HEK293 (cell line): ENCODE data around the gene FAM168A.

Source experiments
- GLI4 ChIP-seq: fragments of 450-650 bp; formaldehyde crosslinking; IDR thresholded peaks from 2 replicates; pipeline ENCODE4 v1.5.1; 2016; ENCODE audit warnings: missing biosample characterization, missing genetic modification characterization
- SALL2 ChIP-seq: fragments of 450-650 bp; formaldehyde crosslinking; IDR thresholded peaks from 2 replicates; pipeline ENCODE4 v1.5.0; 2017; ENCODE audit warnings: missing biosample characterization, mild to moderate bottlenecking, missing genetic modification characterization, borderline replicate concordance
- YY1 ChIP-seq: fragments of 450-650 bp; formaldehyde crosslinking; IDR thresholded peaks from 2 replicates; pipeline ENCODE4 v1.5.1; 2018; ENCODE audit warnings: missing biosample characterization, missing genetic modification characterization
- ZBTB8A ChIP-seq: fragments of 450-650 bp; formaldehyde crosslinking; IDR thresholded peaks from 2 replicates; pipeline ENCODE4 v1.5.1; 2016; ENCODE audit warnings: missing biosample characterization, missing genetic modification characterization
- ZFP3 ChIP-seq: fragments of 450-650 bp; formaldehyde crosslinking; IDR thresholded peaks from 2 replicates; pipeline ENCODE4 v1.5.1; 2016; ENCODE audit warnings: low read depth, missing biosample characterization, missing genetic modification characterization
- ZNF335 ChIP-seq: fragments of 450-650 bp; formaldehyde crosslinking; conservative IDR thresholded peaks from 2 replicates; pipeline ENCODE4 v1.5.1; 2016; ENCODE audit warnings: missing biosample characterization, missing genetic modification characterization
- ZNF558 ChIP-seq: fragments of 450-650 bp; formaldehyde crosslinking; IDR thresholded peaks from 2 replicates; pipeline ENCODE4 v1.5.1; 2016; ENCODE audit warnings: missing biosample characterization, missing genetic modification characterization
- ZNF600 ChIP-seq: fragments of 450-650 bp; formaldehyde crosslinking; IDR thresholded peaks from 2 replicates; pipeline ENCODE4 v1.5.1; 2016; ENCODE audit warnings: missing biosample characterization, missing genetic modification characterization
- TF ChIP-seq, protein P1 (sequence below): fragments of 450-650 bp; formaldehyde crosslinking; IDR thresholded peaks from 2 replicates; pipeline ENCODE4 v1.5.1; 2016; ENCODE audit warnings: missing biosample characterization, missing genetic modification characterization, low read depth
- TF ChIP-seq, protein P2 (sequence below): fragments of 450-650 bp; formaldehyde crosslinking; IDR thresholded peaks from 2 replicates; pipeline ENCODE4 v1.5.1; 2016; ENCODE audit warnings: missing biosample characterization, missing genetic modification characterization

DNA sequence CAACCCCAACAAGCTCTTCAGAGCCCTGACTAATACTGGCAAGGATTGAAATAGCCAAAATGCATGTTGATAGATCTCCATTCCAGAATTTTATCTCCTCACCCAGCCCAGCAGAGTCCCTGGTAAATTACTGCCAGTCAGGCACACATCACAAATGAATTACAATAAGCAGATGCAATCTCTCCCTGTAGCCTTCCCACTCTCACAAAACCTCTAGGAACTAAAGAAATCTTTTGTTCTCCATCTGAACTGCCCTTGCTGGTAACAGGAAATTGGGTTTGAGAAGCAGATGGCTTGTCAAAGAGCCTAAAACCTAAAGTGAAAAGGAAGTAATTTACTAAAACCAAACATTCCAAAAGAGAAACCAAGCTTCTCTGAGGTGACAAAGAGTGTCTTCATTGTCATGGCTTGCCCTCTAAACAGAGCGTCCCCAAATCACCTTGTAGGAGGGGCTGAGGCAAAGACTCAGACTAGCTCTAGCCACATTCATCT, 59.5 kb downstream of the FAM168A start:
- TF ChIP-seq, protein P1, sequence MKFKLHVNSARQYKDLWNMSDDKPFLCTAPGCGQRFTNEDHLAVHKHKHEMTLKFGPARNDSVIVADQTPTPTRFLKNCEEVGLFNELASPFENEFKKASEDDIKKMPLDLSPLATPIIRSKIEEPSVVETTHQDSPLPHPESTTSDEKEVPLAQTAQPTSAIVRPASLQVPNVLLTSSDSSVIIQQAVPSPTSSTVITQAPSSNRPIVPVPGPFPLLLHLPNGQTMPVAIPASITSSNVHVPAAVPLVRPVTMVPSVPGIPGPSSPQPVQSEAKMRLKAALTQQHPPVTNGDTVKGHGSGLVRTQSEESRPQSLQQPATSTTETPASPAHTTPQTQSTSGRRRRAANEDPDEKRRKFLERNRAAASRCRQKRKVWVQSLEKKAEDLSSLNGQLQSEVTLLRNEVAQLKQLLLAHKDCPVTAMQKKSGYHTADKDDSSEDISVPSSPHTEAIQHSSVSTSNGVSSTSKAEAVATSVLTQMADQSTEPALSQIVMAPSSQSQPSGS (tag by site-specific recombination): no peak
- TF ChIP-seq, protein P2, sequence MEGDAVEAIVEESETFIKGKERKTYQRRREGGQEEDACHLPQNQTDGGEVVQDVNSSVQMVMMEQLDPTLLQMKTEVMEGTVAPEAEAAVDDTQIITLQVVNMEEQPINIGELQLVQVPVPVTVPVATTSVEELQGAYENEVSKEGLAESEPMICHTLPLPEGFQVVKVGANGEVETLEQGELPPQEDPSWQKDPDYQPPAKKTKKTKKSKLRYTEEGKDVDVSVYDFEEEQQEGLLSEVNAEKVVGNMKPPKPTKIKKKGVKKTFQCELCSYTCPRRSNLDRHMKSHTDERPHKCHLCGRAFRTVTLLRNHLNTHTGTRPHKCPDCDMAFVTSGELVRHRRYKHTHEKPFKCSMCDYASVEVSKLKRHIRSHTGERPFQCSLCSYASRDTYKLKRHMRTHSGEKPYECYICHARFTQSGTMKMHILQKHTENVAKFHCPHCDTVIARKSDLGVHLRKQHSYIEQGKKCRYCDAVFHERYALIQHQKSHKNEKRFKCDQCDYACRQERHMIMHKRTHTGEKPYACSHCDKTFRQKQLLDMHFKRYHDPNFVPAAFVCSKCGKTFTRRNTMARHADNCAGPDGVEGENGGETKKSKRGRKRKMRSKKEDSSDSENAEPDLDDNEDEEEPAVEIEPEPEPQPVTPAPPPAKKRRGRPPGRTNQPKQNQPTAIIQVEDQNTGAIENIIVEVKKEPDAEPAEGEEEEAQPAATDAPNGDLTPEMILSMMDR (tag by site-specific recombination): no peak
- TF ChIP-seq ZNF600 (no peak), ZNF335 (tag by site-specific recombination) (no peak), ZBTB8A (tag by site-specific recombination) (no peak), ZFP3 (tag by site-specific recombination) (no peak), ZNF558 (no peak), SALL2 (no peak), GLI4 (tag by site-specific recombination) (no peak), YY1 (tag by site-specific recombination) (no peak)
